Thyroid gland (tissue), 4 donors: ENCODE data around the gene ZNFX1.

Source experiments
- CTCF ChIP-seq, 6 experiments: fragments of 200-600 bp in 3 of 6; fragments of 450-650 bp in 3 of 6; sonication (generic) in 3 of 6; IDR thresholded peaks; one replicate each; pipeline ENCODE4 v1.5.1; 2016 to 2019; ENCODE audit warnings: antibody characterized with exemption in 6 of 6, mild to moderate bottlenecking in 2 of 6, inconsistent platforms in 1 of 6, moderate library complexity in 1 of 6
- POLR2A ChIP-seq, 2 donors: fragments of 450-650 bp; IDR thresholded peaks; one replicate each; pipeline ENCODE4 v1.6.1; 2017; ENCODE audit warnings: antibody characterized with exemption in 2 of 2, mild to moderate bottlenecking in 2 of 2, moderate library complexity in 1 of 2

DNA sequence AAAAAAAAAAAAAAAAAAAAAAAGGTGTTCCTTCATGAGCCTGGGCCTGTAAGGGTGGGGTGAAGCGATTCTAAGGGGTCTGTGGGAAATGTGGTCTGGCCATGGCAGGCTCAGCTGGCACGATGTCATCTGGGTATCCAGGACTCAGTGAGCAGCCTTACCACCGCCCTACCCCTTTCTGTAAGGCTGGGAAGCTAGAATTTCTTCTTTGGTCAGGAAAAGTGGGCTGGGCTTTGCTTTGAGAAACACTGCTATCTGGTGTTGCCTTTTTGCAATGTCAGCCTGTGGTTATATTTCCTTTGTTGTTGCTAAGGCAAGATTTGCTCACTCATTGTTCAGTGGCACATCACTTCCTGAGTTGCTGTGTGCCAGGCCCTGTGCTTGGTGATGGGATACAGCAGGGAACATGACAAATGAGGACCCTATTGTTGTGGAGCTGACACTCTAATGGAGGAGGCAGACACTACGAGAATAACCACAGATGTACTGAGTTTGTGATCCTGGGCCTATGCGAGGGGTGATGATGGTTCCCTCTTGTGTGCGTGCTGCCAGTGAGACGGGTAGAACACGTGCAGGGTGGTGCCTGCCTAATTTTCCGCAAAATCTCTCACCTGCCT, 45.9 kb upstream of the ZNFX1 start:
- TF ChIP-seq CTCF (IDR thresholded peaks at IDR 0.05), result peak in 4 of 6 experiments; percentile 47 to 60 (median 54)
- TF ChIP-seq POLR2A (IDR thresholded peaks at IDR 0.05), result no peak
